GM15510 (cell line): ENCODE data around the gene MED14.

Source experiments
- POLR2A ChIP-seq: IDR thresholded peaks from 3 replicates; pipeline ENCODE4 v1.6.1; 2011; ENCODE audit warnings: borderline replicate concordance; ENCODE audit not compliant: insufficient read length; ENCODE audit errors: extremely low read depth

The MED14 gene

DNA sequence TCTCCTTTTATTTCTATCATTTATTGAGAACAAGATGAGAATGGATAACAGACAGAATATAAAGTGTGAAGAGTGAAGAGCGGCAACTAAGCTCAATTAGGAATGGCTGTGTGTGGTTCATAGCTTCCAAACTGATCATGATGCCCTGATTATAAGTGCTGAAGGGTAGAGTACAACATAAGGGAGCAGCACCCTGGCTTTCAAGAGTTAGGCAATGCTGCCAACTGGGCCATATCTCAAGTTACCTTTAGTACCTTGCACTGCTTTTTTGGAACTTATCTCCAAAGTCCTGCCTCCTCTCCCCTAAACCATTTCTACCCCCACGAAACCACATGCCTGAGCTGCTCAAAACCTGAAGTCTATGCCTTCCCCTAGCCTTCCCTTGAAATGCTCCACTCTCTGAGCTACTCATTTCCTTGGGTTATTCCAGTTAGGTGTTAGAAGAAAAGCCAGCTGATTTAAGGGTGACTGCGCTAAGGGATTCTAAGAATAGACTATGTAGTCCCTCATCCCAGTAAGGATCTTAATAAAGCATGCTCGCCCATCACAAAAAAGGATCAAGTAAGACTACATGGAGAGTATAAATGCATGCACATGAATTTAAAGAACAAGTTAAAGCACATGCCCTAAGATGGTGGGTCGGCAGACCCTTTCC is 29.6 kb downstream of the MED14 start:
- TF ChIP-seq POLR2A: no peak

DNA sequence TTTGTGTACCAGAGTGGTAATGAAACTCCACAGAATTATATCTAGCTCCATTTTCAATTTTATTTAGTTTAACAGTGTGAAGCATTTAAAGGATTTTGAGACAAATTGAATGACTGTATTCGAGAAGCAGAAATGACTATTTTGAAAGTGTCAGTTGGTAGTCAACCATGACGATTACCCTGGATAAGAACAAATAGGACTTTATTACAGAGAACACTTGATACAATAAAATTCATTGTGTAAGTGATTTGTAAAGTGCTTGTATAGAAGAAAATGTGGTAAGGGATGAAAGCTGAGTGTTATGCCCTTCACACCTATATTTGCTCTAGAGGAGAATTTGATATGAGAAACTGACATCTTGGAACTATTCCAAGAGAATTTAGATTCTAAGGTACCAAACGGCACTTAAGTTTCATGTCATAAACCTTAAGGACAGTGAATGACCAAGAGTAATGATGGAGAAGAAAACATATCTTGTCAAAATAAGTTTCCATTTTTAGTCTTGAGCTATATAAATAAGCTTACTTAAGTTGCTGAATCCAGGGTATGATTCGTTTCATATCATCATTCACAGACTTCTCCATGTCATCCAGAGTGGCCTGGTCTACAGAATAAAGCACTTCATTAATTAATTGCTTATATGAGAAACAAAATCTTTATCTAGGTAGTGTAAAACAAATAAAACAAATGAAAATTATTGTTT is 34.6 kb downstream of the MED14 start:
- no peak for TF ChIP-seq POLR2A

DNA sequence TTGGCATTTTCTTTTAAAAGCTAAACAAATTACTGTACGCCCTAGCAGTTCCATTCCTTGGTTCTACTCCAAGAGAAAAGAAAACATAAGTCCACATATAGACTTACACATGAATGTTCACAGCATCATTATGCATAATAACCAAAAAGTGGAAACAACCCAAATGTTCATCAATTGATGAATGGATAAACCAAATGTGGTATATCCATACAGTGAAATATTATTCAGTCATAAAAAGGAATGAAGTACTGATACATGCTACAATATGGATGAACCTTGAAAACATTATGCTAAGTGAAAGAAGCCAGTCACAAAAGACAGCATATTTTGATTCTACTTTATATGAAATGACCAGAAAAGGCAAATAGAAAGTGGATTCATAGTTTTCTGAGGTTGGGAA is 36.5 kb downstream of the MED14 start:
- TF ChIP-seq POLR2A: no peak

DNA sequence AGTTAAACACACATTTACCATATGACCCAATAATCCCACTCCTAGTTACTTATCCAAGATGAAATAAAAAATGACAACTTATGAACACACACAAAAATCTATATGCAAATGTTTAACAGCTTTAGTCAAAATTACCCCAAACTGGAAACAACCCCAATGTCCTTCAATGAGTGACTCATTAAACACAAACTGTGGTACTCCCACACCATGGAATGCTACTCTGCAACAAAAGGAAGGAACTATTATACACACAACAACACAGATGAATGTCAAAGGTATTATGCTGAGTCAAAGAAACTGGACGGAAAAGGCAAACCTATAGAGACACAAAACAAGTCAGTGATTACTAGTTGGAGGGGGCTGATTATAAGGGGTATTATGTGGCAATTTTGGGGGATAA is 40.5 kb downstream of the MED14 start:
- no peak for TF ChIP-seq POLR2A

DNA sequence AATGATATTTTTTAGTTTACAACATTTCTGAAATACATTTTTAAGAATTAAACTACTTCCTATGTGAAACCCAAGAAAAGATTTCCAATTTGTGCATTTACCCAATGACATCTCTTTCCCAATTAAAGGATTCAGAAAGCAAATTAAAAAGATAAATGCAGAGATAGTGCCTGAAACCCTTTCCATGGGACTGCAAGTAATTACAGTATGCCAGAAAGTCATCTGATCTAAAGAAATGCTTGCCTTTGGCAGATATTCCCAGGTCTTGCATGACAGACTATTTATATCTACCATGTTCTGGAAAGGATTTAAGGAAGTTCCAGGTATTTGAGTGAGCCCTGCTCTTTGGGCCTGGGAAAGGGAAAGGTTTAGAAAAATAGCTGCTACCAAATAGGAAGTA is 46.4 kb downstream of the MED14 start:
- TF ChIP-seq POLR2A: no peak

DNA sequence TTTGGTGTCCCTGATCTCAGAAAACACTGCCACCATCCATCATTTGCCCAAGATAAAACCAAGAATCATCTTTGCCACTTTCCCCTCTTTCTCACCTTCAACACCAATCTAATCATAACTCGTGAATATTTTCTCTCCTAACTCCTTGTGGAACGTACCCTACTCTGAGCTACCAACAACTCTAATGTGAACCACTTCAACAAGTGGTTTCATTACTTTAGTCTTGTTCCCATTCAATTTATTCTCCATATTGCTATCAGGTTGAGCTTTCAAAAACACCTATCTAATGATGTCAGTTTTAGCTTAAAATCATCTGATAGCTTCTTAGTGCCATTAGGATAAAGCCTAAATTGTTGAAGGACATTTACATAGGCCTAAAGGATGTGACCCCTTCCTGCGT is 48.2 kb downstream of the MED14 start:
- no peak for TF ChIP-seq POLR2A

DNA sequence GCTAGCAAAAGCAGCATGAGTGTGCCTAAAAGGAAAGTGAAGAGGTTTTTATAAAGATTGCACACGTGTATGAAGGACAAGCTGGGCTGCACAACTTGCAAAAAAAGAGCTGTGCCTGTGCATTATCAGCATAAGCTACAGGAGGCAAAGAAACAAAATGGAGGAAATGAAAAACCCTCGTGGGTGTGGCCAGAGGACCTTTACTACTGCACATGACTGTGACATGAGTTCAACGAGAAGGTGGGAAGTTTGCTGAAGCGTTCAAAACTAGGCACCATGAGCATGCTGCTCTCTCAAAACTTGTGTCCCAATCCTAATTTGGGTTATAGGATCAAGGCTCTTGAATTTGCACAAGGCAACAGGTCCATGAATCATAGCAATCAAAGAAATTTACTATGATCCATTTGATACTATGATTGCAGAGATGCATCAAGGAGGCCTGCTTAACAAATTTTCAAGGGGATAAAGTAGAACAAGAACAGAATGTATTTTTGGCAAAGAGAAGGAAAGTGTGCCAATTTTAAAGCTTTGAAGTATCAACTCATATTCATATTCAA is 49.9 kb downstream of the MED14 start:
- no peak for TF ChIP-seq POLR2A

DNA sequence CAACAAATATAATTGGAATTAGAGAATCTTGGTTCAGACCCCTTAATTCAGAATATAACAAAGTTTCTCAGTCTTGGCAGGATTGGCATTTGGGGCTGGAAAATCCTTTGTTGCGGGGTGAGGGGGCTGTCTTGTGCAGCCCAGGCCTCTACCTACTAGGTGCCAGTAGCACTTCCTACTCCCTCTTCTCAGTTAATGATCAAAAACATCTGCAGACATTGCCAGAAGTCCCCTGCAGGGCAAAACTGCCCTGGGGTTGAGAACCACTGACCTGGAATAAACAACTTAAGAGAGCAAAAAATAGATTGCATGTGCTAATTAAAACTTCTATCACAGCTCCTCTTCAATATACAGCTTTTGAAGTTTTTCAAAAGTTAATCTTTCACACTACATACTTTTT is 51.2 kb downstream of the MED14 start:
- no peak for TF ChIP-seq POLR2A

DNA sequence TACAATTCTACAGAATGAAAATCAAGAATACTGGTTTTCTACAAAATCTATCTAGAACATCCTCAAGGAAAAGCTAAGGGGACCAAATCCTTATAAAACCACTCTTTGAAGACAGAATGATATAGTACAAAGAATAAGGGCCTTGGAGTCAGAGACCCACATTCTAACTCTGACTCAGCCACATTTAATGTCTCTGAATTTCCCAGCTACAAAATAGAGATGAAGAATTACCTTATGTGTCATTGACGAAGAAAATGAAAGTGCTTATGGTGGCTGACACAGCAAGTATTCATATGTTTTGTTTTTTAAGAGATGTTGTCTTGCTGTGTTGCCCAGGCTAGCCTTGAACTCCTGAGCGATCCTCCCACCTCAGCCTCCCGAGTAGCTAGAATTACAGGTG is 52.1 kb downstream of the MED14 start:
- TF ChIP-seq POLR2A: no peak

DNA sequence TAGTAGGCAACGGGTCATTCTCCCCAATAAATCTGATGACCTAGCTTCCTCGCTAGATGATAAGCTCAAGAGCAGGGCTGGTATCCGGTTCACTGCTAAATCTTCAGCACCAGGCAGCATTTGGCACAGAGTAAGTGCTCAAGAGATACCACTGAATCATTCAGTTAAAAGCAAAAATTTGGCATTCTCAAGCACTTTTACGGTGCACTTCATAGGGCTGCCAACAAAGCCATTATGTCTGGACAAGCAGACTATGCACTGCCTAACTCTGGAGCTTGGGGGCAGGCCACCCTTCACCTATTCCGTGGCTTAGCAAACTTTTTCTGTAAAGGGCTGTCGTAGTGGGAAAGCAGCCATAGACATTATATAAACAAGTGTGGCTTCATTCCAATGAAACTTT is 64.2 kb downstream of the MED14 start:
- no peak for TF ChIP-seq POLR2A

DNA sequence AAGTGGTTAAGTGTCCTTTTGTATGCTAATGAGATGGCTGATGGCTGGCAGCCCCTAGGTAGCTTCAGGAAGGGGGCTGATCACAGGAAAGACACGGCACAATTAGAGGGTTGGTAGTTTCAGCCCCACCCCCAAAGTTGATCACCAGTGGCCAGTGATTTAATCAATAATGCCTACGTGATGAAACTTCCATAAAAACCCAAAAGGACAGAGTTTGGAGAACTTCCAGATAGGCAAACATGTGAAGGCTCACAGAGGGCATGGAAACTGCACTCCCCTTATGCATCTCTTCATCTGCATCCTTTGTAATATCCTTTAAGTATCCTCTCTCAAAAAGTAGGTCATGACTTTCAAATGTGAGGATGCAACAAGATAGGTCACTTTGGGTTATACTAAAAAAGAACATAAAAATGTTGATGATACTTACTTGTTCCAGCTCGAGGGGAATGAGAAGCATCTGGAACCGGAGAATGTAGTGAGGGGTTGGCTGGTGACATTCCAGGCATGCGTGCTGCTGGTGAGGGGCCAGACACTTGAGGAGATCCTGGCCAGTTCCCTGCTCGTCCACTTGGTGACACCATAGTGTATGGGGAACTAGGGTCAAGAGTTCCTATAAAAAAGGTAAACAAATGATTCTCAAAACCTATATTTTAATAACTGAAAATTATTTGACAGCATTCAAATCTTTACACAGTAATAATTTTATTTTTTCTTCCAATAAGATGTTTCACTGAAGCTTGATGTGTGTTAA is 71.3 kb downstream of the MED14 start:
- no peak for TF ChIP-seq POLR2A

DNA sequence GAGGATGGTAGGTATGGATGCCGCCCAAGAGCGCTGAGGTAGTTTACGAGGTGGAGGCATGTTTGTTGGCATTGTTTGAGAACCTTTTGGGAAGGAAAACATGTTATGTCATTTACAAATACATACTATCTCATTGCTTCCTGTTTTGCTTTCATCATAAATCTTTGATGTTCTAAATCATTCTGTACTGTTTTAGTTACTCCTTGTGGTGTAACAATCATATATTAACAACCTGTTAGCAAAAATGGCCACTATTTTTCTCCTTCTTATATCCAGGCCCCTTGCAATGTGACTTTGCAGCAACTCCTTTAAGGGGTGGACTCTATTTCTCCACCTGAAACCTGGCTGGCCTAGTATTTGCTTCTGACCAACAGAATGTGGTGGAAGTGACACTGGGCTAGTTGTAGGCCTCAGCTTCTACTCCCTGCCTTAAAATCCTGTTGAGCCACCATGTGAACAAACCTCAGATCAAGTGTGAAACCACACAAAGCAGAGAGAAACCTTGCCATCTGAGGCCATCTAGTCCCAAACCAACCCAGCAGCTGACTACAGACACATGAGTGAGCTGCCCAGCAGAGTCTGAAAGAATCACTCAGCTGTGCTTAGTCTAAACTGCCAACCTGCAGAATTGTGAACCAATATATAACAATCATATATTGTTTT is 72.1 kb downstream of the MED14 start:
- no peak for TF ChIP-seq POLR2A

DNA sequence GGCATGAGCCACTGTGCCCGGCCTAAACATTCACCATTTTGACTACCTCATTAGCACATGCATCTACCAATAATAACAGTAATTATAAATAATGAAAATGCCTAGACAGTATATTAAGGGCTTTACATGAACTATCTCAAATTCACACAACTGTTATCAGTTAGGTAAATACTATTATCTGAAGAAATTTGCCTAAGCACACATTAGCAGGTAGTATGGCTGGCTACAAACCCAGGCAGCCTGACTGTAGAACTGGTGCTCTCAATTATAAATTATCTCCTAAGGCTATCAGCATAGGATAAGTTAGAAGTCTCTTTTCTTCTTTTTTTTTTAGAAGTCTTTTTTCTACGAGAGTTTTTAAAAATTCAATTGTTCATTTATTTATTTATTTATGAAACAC is 73.9 kb downstream of the MED14 start:
- no peak for TF ChIP-seq POLR2A

DNA sequence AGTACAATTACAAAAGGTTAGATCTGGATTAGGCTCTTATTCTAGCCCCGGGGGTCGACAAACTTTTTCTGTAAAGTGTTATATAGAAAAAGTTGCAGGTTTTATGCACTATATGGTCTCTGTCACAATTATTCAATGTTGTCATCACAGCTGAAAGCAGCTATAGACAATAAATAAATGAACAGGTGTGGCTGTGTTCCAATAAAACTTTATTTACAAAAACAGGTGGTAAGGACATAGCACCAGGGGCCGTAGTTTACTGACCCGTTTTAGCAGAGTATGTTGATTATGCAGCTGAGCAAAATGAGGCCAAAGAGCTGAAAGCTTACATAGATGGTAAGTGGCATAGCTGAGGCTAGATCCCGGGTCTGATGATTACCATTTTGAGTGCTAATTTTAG is 75.0 kb downstream of the MED14 start:
- no peak for TF ChIP-seq POLR2A

DNA sequence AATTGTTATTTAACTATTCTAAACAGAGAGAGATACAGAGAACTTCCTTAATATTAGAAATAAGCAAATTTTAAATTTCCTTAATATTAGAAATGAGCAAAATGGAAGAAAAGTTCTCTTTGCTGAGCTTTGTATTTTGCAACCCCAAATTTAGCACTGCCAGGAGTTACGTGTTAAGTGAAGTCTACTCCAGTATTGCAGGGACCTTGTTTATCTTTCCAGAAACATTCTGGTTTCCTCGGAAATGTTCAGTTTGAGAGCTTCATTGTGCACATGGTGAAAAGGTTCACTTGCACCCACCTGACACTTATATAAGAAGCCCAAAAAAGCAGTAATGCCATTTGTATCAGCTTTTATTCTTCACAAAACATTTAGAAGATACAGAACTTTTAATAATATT is 81.8 kb downstream of the MED14 start:
- TF ChIP-seq POLR2A: no peak
